H1 (cell line): ENCODE measurements around the gene NFAT5. TPM values are rescaled to one million over a fixed set of nuclear protein-coding genes. Genes with fewer than 3 reads are reported as not detected.

Experiments used
- ASH2L ChIP-seq: fragments of 200-600, 300-600 bp; sonication (generic); IDR thresholded peaks from one replicate; pipeline ENCODE4 v1.7.1; 2017; ENCODE audit warnings: low read length
- CHD7 ChIP-seq: fragments of 300-600 bp; sonication (generic); IDR thresholded peaks from 2 replicates; pipeline ENCODE4 v1.7.1; 2012; ENCODE audit warnings: low read length, moderate library complexity, mild to moderate bottlenecking, inconsistent platforms; ENCODE audit not compliant: insufficient replicate concordance
- E2F6 ChIP-seq: IDR thresholded peaks from 2 replicates; pipeline ENCODE4 v1.6.1; 2012; ENCODE audit warnings: inconsistent platforms
- FOSL1 ChIP-seq: IDR thresholded peaks from 2 replicates; pipeline ENCODE4 v1.6.1; 2011; ENCODE audit warnings: mild to moderate bottlenecking, low read depth, low read length, moderate library complexity; ENCODE audit not compliant: insufficient read depth
- GABPA ChIP-seq: IDR thresholded peaks from 2 replicates; pipeline ENCODE4 v1.6.1; 2011; ENCODE audit warnings: mild to moderate bottlenecking, low read length, moderate library complexity, borderline replicate concordance; ENCODE audit not compliant: insufficient read depth
- JUN ChIP-seq: IDR thresholded peaks from 2 replicates; pipeline ENCODE4 v1.6.1; 2011; ENCODE audit warnings: low read depth, mild to moderate bottlenecking, improper control_type of control experiment, low read length
- MAX ChIP-seq: IDR thresholded peaks from 2 replicates; pipeline ENCODE4 v1.6.1; 2012; ENCODE audit warnings: inconsistent platforms
- SIN3A ChIP-seq, 2 experiments: IDR thresholded peaks in 1 of 2; conservative IDR thresholded peaks in 1 of 2; 2 replicates each; pipeline ENCODE4 v1.6.1; 2011 to 2012; ENCODE audit warnings: low read length in 2 of 2, improper control_type of control experiment in 1 of 2, low read depth in 1 of 2, mild to moderate bottlenecking in 1 of 2
- SP1 ChIP-seq: IDR thresholded peaks from 2 replicates; pipeline ENCODE4 v1.6.1; 2011; ENCODE audit warnings: low read depth, low read length
- SP2 ChIP-seq: IDR thresholded peaks from 2 replicates; pipeline ENCODE4 v1.6.1; 2012; ENCODE audit warnings: mild to moderate bottlenecking, low read length, inconsistent platforms
- TAF1 ChIP-seq: IDR thresholded peaks from 2 replicates; pipeline ENCODE4 v1.6.1; 2011; ENCODE audit warnings: mild to moderate bottlenecking, low read depth, low read length
- TBP ChIP-seq: IDR thresholded peaks from 2 replicates; pipeline ENCODE4 v1.6.1; 2011; ENCODE audit warnings: low read depth, low read length, improper control_type of control experiment
- polyA plus RNA-seq, 7 experiments: library from polyadenylated mRNA; depleted of rRNA in 3 of 7; stranded (reverse) in 5 of 7; unstranded in 2 of 7; fragments of >200 nt in 5 of 7; fragments of 200-250 nt in 2 of 7; gene quantifications; 1 replicate in 5 of 7; 2 replicates in 1 of 7; 4 replicates in 1 of 7; pipeline versions ENCODE4 v1.2.1 to v1.2.3, GENCODE V29; 2011 to 2013; ENCODE audit warnings: missing spikeins in 2 of 7, mixed read lengths in 2 of 7
- total RNA-seq: library from RNA; stranded (reverse); fragmentation: NEBNext Ultra II Directional; extraction: Animal tissue kit (Norgen Biotek cat#: 25700); gene quantifications from 2 replicates; pipeline ENCODE4 v1.2.1, GENCODE V29; 2021

Gene NFAT5
- total and polyA plus RNA-seq, 2 of the 8 experiments (the other 6 are each of a cell fraction or from before 2014, with no cell fraction given): 8.9 to 29.0 TPM

GRCh38 chr16:69706975-69707340 lies 141.2 kb downstream of the NFAT5 start (continued):
- TF ChIP-seq CHD7 (no peak), E2F6 (no peak), FOSL1 (no peak), JUN (no peak), TBP (no peak), SP1 (no peak), MAX (no peak), GABPA (no peak), SIN3A (conservative IDR thresholded peaks at IDR 0.05 in 1 of 2, IDR thresholded peaks at IDR 0.05 in 1 of 2; ENCODE audit: low read depth in 1 of 2, low read length in 2 of 2) (no peak), ASH2L (no peak), SP2 (no peak), TAF1 (no peak)
